GM21619 (cell line): ENCODE measurements around the gene DDX18.
"Not testable (repeated sequence)": the region's sequence is repeated elsewhere in the genome, so short reads cannot be mapped to it uniquely, and the experiment has no call there.

Experiments used
- ATAC-seq: cut with Tn5 transposase; IDR thresholded peaks from one replicate; pipeline ENCODE4 v1.9.1; 2021; ENCODE audit not compliant: unreplicated experiment

DDX18 gene

GRCh38 chr2:117814417-117815264 is at the start of gene DDX18:
DDX18 (plus strand) TSS chr2:117814691; CDS start chr2:117814778, 87 bp downstream.
- peak; percentile 96 for ATAC-seq

GRCh38 chr2:117770730-117771129 is 43.8 kb upstream of the DDX18 start:
- no peak for ATAC-seq

- ATAC-seq = no peak
These were observed 42.4 kb upstream of the DDX18 start for GRCh38 chr2:117771969-117772630.

GRCh38 chr2:117774716-117775115 is 39.8 kb upstream of the DDX18 start:
- ATAC-seq = no peak

GRCh38 chr2:117775703-117776219 is 38.7 kb upstream of the DDX18 start:
- ATAC-seq = no peak

GRCh38 chr2:117776888-117777287 is 37.6 kb upstream of the DDX18 start:
- no peak for ATAC-seq

- ATAC-seq = peak; percentile 70
These were observed 28.8 kb upstream of the DDX18 start for GRCh38 chr2:117785740-117786139.

GRCh38 chr2:117786520-117786919 is 28.0 kb upstream of the DDX18 start:
- ATAC-seq = no peak

GRCh38 chr2:117789505-117789904 is 25.0 kb upstream of the DDX18 start:
- ATAC-seq = no peak

GRCh38 chr2:117794668-117795067 is 19.8 kb upstream of the DDX18 start:
- no peak for ATAC-seq

- no peak for ATAC-seq
These were observed 12.7 kb upstream of the DDX18 start for GRCh38 chr2:117801826-117802225.

- ATAC-seq = not testable (repeated sequence)
These were observed 10.7 kb upstream of the DDX18 start for GRCh38 chr2:117803644-117804325.

- no peak for ATAC-seq
These were observed 2.0 kb upstream of the DDX18 start for GRCh38 chr2:117812443-117812842.

GRCh38 chr2:117815946-117816345 is 1.5 kb downstream of the DDX18 start:
- no peak for ATAC-seq

GRCh38 chr2:117818921-117819320 is 4.4 kb downstream of the DDX18 start:
- ATAC-seq = no peak

- peak; percentile 67 for ATAC-seq
These were observed 6.0 kb downstream of the DDX18 start for GRCh38 chr2:117820444-117820843.

- ATAC-seq = no peak
These were observed 10.9 kb downstream of the DDX18 start for GRCh38 chr2:117825437-117825836.

- not testable (repeated sequence) for ATAC-seq
These were observed 13.0 kb downstream of the DDX18 start for GRCh38 chr2:117827464-117827863.

- no peak for ATAC-seq
These were observed 14.4 kb downstream of the DDX18 start for GRCh38 chr2:117828870-117829269.

GRCh38 chr2:117832332-117832731 is 17.8 kb downstream of the DDX18 start:
- ATAC-seq = no peak

GRCh38 chr2:117832905-117833613 is 18.6 kb downstream of the DDX18 start:
- ATAC-seq = no peak
